GM12878 (cell line): ENCODE data around the gene C1QC. TPM values are rescaled to one million over a fixed set of nuclear protein-coding genes. Genes with fewer than 3 reads are reported as not detected.

Experiments
- ATAC-seq: fragments of 200-7000 bp; cut with Tn5 transposase; 3 replicates; pipeline ENCODE4 v1.9.1; 2020; ENCODE audit warnings: mild to moderate bottlenecking, moderate library complexity
- BruUV-seq: library from RNA; stranded (reverse); fragments of 400-500 nt; replicated peaks from 2 replicates; lab custom pipeline; 2021; lab: Mats Ljungman, UMichigan
- CTCF ChIA-PET: fragments of 300-600 bp; sonication (Branson Sonifier 250); formaldehyde crosslinking; extraction: SDS; loops from one replicate; lab custom pipeline; 2021; ENCODE audit warnings: inconsistent platforms; lab: Yijun Ruan, JAX
- POLR2A ChIA-PET: fragments of 350-600 bp; formaldehyde crosslinking; extraction: SDS; loops from one replicate; lab custom pipeline; 2021; ENCODE audit warnings: inconsistent platforms; lab: Charles Lee
- RAD21 ChIA-PET: fragments of 300-600 bp; sonication (Branson Sonifier 250); formaldehyde crosslinking; loops from one replicate; lab custom pipeline; 2023; ENCODE audit warnings: antibody characterized with exemption; ENCODE audit not compliant: unreplicated experiment; lab: Charles Lee
- SMC1A ChIA-PET: fragments of 300-600 bp; sonication (Branson Sonifier 250); formaldehyde crosslinking; loops from one replicate; lab custom pipeline; 2023; ENCODE audit not compliant: unreplicated experiment, uncharacterized antibody; lab: Charles Lee
- DNase-seq: peaks from one replicate; pipeline ENCODE4 v3.0.0-alpha.2; 2011; ENCODE audit warnings: low read depth, low spot score
- FAIRE-seq: peaks from 3 replicates; lab custom pipeline; 2011; peaks lifted over from hg19 to GRCh38; lab: Jason Lieb, UNC
- H2AFZ ChIP-seq: 2 replicates; pipeline ENCODE4 v1.6.0; 2011; ENCODE audit warnings: low read depth, low read length, control low read depth; ENCODE audit not compliant: control insufficient read depth
- H3K27ac ChIP-seq: 2 replicates; pipeline ENCODE4 v1.5.1; 2011; ENCODE audit warnings: control low read depth; ENCODE audit not compliant: control insufficient read depth, insufficient read depth
- H3K27me3 ChIP-seq, 2 experiments: replicated peaks in 1 of 2; 2 replicates each; pipeline versions ENCODE4 v1.6.0 to v1.6.1; 2011; ENCODE audit warnings: low read length in 1 of 2; ENCODE audit not compliant: control insufficient read depth in 2 of 2, insufficient read depth in 2 of 2
- H3K36me3 ChIP-seq, 2 experiments: 2 replicates each; pipeline ENCODE4 v1.5.1; 2011; ENCODE audit warnings: low read length in 1 of 2; ENCODE audit not compliant: control insufficient read depth in 2 of 2, insufficient read depth in 2 of 2
- H3K4me1 ChIP-seq: 2 replicates; pipeline ENCODE4 v1.6.1; 2011; ENCODE audit warnings: mild to moderate bottlenecking, low read length, moderate library complexity, mixed read lengths; ENCODE audit not compliant: control insufficient read depth, insufficient read depth
- H3K4me2 ChIP-seq: 2 replicates; pipeline ENCODE4 v1.6.0; 2011; ENCODE audit warnings: control low read depth; ENCODE audit not compliant: control insufficient read depth, insufficient read depth
- H3K4me3 ChIP-seq: fragments of 200-600 bp; sonication (generic); 2 replicates; pipeline ENCODE4 v1.5.1; 2016
- H3K79me2 ChIP-seq: 2 replicates; pipeline ENCODE4 v1.6.0; 2011; ENCODE audit warnings: low read length; ENCODE audit not compliant: control insufficient read depth, insufficient read depth
- H3K9ac ChIP-seq: 2 replicates; pipeline ENCODE4 v1.8.0; 2011; ENCODE audit warnings: low read length, control low read depth, mixed read lengths; ENCODE audit not compliant: control insufficient read depth, insufficient read depth
- H3K9me3 ChIP-seq: replicated peaks from 3 replicates; pipeline ENCODE4 v1.5.1; 2011; ENCODE audit warnings: mild to moderate bottlenecking, low read length; ENCODE audit not compliant: control insufficient read depth, insufficient read depth
- H4K20me1 ChIP-seq: 2 replicates; pipeline ENCODE4 v1.6.0; 2011; ENCODE audit not compliant: control insufficient read depth, insufficient read depth
- BCL11A ChIP-seq: IDR thresholded peaks from 2 replicates; pipeline ENCODE4 v1.6.1; 2011; ENCODE audit warnings: low read depth, low read length
- BMI1 ChIP-seq: fragments of 450-650 bp; IDR thresholded peaks from 2 replicates; pipeline ENCODE4 v1.6.1; 2016; ENCODE audit warnings: mild to moderate bottlenecking, moderate library complexity, borderline replicate concordance
- BRCA1 ChIP-seq: IDR thresholded peaks from 2 replicates; pipeline ENCODE4 v1.6.1; 2011; ENCODE audit warnings: low read depth, low read length, improper control_type of control experiment
- DPF2 ChIP-seq: fragments of 450-650 bp; IDR thresholded peaks from 2 replicates; pipeline ENCODE4 v1.6.1; 2017; ENCODE audit warnings: mild to moderate bottlenecking
- EGR1 ChIP-seq, 2 experiments: IDR thresholded peaks; 1 replicate in 1 of 2; 2 replicates in 1 of 2; pipeline ENCODE4 v1.6.1; 2011 to 2012; ENCODE audit warnings: low read depth in 2 of 2, low read length in 2 of 2, borderline replicate concordance in 1 of 2, mild to moderate bottlenecking in 1 of 2, moderate library complexity in 1 of 2
- EP300 ChIP-seq, 2 experiments: fragments of 150-350 bp in 1 of 2; IDR thresholded peaks; 2 replicates each; pipeline ENCODE4 v1.6.1; 2011 to 2012; ENCODE audit warnings: low read depth in 2 of 2, low read length in 2 of 2, borderline replicate concordance in 1 of 2, improper control_type of control experiment in 1 of 2, inconsistent platforms in 1 of 2; ENCODE audit not compliant: control insufficient read depth in 1 of 2
- IKZF1 ChIP-seq: fragments of 450-650 bp; conservative IDR thresholded peaks from 2 replicates; pipeline ENCODE4 v1.6.1; 2017; ENCODE audit warnings: antibody characterized with exemption, mild to moderate bottlenecking
- IRF4 ChIP-seq: IDR thresholded peaks from 2 replicates; pipeline ENCODE4 v1.6.1; 2011; ENCODE audit warnings: low read depth, low read length
- JUNB ChIP-seq: IDR thresholded peaks from 2 replicates; pipeline ENCODE4 v1.6.1; 2016; ENCODE audit warnings: antibody characterized with exemption, mild to moderate bottlenecking
- KDM1A ChIP-seq: fragments of 200-600 bp; sonication (generic); IDR thresholded peaks from 2 replicates; pipeline ENCODE4 v1.6.1; 2016; ENCODE audit warnings: borderline replicate concordance
- NBN ChIP-seq: fragments of 450-650 bp; IDR thresholded peaks from 2 replicates; pipeline ENCODE4 v1.6.1; 2016
- NRF1 ChIP-seq: conservative IDR thresholded peaks from 2 replicates; pipeline ENCODE4 v1.6.1; 2011; ENCODE audit warnings: mild to moderate bottlenecking, low read depth, low read length, improper control_type of control experiment
- PML ChIP-seq: IDR thresholded peaks from 2 replicates; pipeline ENCODE4 v1.6.1; 2012; ENCODE audit warnings: low read length, inconsistent platforms
- RFX5 ChIP-seq: IDR thresholded peaks from 2 replicates; pipeline ENCODE4 v1.6.1; 2011; ENCODE audit warnings: low read depth, low read length, improper control_type of control experiment
- RUNX3 ChIP-seq: IDR thresholded peaks from 2 replicates; pipeline ENCODE4 v1.6.1; 2012; ENCODE audit warnings: low read length, inconsistent platforms
- WRNIP1 ChIP-seq: IDR thresholded peaks from 2 replicates; pipeline ENCODE4 v1.6.1; 2011; ENCODE audit warnings: low read depth, low read length, improper control_type of control experiment, borderline replicate concordance
- WGBS: methylation state at CpG from one replicate; pipeline ENCODE4 v1.1.6; 2016; ENCODE audit warnings: low lambda C conversion rate; ENCODE audit not compliant: insufficient replicate concordance, insufficient coverage; ENCODE audit errors: missing lambda C conversion rate; 5-methylcytosine and 5-hydroxymethylcytosine counted together
- in situ Hi-C: fragments of 300-500 bp; cut with MboI; formaldehyde crosslinking; loops from 9 replicates; pipeline ENCODE4 v1.14.3; 2018; ENCODE audit warnings: mixed read lengths
- intact Hi-C: fragments of 100-400 bp; cut with micrococcal nuclease; formaldehyde crosslinking; loops from one replicate; pipeline ENCODE4 v1.14.2; 2022; ENCODE audit not compliant: unreplicated experiment
- polyA plus RNA-seq, 11 experiments: library from polyadenylated mRNA; depleted of rRNA in 4 of 11; unstranded in 6 of 11; stranded (reverse) in 5 of 11; fragments of >200 nt; fragmentation: Nextera tagmentation in 4 of 11; fragmentation: Illumina TruSeq in 1 of 11; extraction: Ambion mirVana in 4 of 11; extraction: Trizol in 1 of 11; gene quantifications; 1 replicate in 1 of 11; 2 replicates in 10 of 11; pipeline versions ENCODE4 v1.2.1 to v1.2.3, GENCODE V29; 2011 to 2016; ENCODE audit warnings: inconsistent platforms in 2 of 11, missing spikeins in 2 of 11, low read depth in 1 of 11
- total RNA-seq, 4 experiments: library from RNA; depleted of rRNA in 3 of 4; stranded (reverse); fragments of >200 nt in 3 of 4; fragmentation: Illumina TruSeq in 1 of 4; extraction: Trizol in 1 of 4; gene quantifications; 2 replicates each; pipeline versions ENCODE4 v1.2.1 to v1.2.3, GENCODE V29; 2013 to 2021
- TF ChIP-seq, protein P1 (sequence below): fragments of 450-650 bp; formaldehyde crosslinking; IDR thresholded peaks from 2 replicates; pipeline ENCODE4 v1.4.0; 2020; ENCODE audit warnings: mild to moderate bottlenecking, moderate library complexity
- TF ChIP-seq, protein P2 (sequence below): fragments of 450-650 bp; formaldehyde crosslinking; IDR thresholded peaks from 2 replicates; pipeline ENCODE4 v1.5.0; 2022; ENCODE audit warnings: mild to moderate bottlenecking, missing genetic modification characterization

C1QC gene
- total and polyA plus RNA-seq, 10 of the 15 experiments (the other 5 are each of a cell fraction or from before 2014, with no cell fraction given): 0.74 TPM; not detected in 9

DNA sequence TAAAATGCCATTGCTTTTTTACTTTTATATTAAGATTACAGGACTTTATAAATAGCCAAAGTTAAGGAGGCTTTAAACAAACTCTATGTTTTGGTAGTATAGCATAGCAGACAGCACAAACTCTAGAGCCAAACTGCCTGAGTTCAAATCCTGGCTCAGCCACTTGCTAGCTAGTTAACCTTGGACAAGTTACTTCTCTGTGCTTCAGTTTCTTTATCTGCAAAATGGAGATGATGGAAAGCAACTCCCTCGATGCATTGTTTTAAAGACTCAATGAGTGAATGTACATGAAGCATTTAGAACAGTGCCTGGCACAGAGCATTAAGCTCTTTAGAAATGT is 30.9 kb downstream of the C1QC start:
- 0% methylated on average over 1 of the region's 1 CpG for WGBS
- CTCF ChIA-PET: interaction anchor here (0.7 to 2.1 kb wide), 11 partner anchors 11 to 259 kb away, joined by 3 to 8 read pairs (median 5); no protein-coding TSS in a partner anchor
- Histone ChIP-seq H4K20me1 (no peaks in the 10 kb centered on the region), H3K27me3 (peaks cover 2% of the 10 kb centered on the region in 2 experiments; a peak in 2 of 4 replicates), H3K36me3 (no peaks in the 10 kb centered on the region), H3K27ac (no peak overlapping the region), H3K79me2 (no peaks in the 10 kb centered on the region), H3K4me3 (no peak overlapping the region), H3K9ac (no peak overlapping the region), H3K4me1 (no peaks in the 10 kb centered on the region), H3K9me3 (no peaks in the 10 kb centered on the region), H2AFZ (no peak overlapping the region), H3K4me2 (no peak overlapping the region)
- FAIRE-seq (no peak), ATAC-seq (no peak), DNase-seq (no peak)
- SMC1A ChIA-PET: interaction anchor here (0.7 to 1.1 kb wide), 5 partner anchors 11 to 257 kb away, joined by 3 to 5 read pairs (median 4); no protein-coding TSS in a partner anchor
- BruUV-seq: no TSS peak
- RAD21 ChIA-PET: interaction anchor here (1.2 kb wide), 1 partner anchor 256 kb away, joined by 4 read pairs; no protein-coding TSS in a partner anchor
- intact Hi-C loops (loop anchor here (1.0 kb wide), 2 partner anchors 256 to 290 kb away; no protein-coding TSS in a partner anchor), in situ Hi-C loops (no loop called here)
- POLR2A ChIA-PET: no interaction called here
- TF ChIP-seq EP300 (IDR thresholded peaks at IDR 0.05; ENCODE audit: borderline replicate concordance in 1 of 2, control insufficient read depth in 1 of 2, low read depth in 2 of 2, low read length in 2 of 2): no peak
- TF ChIP-seq NBN: no peak
- no peak for TF ChIP-seq EGR1 (IDR thresholded peaks at IDR 0.05; ENCODE audit: borderline replicate concordance in 1 of 2, low read depth in 2 of 2, low read length in 2 of 2)
- no peak for TF ChIP-seq RUNX3
- no peak for TF ChIP-seq JUNB
- no peak for TF ChIP-seq BRCA1
- no peak for TF ChIP-seq KDM1A
- TF ChIP-seq BCL11A: no peak
- TF ChIP-seq PML: no peak
- no peak for TF ChIP-seq DPF2
- no peak for TF ChIP-seq IKZF1
- TF ChIP-seq, protein P1, sequence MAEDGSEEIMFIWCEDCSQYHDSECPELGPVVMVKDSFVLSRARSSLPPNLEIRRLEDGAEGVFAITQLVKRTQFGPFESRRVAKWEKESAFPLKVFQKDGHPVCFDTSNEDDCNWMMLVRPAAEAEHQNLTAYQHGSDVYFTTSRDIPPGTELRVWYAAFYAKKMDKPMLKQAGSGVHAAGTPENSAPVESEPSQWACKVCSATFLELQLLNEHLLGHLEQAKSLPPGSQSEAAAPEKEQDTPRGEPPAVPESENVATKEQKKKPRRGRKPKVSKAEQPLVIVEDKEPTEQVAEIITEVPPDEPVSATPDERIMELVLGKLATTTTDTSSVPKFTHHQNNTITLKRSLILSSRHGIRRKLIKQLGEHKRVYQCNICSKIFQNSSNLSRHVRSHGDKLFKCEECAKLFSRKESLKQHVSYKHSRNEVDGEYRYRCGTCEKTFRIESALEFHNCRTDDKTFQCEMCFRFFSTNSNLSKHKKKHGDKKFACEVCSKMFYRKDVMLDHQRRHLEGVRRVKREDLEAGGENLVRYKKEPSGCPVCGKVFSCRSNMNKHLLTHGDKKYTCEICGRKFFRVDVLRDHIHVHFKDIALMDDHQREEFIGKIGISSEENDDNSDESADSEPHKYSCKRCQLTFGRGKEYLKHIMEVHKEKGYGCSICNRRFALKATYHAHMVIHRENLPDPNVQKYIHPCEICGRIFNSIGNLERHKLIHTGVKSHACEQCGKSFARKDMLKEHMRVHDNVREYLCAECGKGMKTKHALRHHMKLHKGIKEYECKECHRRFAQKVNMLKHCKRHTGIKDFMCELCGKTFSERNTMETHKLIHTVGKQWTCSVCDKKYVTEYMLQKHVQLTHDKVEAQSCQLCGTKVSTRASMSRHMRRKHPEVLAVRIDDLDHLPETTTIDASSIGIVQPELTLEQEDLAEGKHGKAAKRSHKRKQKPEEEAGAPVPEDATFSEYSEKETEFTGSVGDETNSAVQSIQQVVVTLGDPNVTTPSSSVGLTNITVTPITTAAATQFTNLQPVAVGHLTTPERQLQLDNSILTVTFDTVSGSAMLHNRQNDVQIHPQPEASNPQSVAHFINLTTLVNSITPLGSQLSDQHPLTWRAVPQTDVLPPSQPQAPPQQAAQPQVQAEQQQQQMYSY (CRISPR knock-in tag): no peak
- no peak for TF ChIP-seq RFX5
- no peak for TF ChIP-seq BMI1
- no peak for TF ChIP-seq NRF1
- TF ChIP-seq IRF4: no peak
- TF ChIP-seq, protein P2, sequence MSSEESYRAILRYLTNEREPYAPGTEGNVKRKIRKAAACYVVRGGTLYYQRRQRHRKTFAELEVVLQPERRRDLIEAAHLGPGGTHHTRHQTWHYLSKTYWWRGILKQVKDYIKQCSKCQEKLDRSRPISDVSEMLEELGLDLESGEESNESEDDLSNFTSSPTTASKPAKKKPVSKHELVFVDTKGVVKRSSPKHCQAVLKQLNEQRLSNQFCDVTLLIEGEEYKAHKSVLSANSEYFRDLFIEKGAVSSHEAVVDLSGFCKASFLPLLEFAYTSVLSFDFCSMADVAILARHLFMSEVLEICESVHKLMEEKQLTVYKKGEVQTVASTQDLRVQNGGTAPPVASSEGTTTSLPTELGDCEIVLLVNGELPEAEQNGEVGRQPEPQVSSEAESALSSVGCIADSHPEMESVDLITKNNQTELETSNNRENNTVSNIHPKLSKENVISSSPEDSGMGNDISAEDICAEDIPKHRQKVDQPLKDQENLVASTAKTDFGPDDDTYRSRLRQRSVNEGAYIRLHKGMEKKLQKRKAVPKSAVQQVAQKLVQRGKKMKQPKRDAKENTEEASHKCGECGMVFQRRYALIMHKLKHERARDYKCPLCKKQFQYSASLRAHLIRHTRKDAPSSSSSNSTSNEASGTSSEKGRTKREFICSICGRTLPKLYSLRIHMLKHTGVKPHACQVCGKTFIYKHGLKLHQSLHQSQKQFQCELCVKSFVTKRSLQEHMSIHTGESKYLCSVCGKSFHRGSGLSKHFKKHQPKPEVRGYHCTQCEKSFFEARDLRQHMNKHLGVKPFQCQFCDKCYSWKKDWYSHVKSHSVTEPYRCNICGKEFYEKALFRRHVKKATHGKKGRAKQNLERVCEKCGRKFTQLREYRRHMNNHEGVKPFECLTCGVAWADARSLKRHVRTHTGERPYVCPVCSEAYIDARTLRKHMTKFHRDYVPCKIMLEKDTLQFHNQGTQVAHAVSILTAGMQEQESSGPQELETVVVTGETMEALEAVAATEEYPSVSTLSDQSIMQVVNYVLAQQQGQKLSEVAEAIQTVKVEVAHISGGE (CRISPR knock-in tag): no peak
- no peak for TF ChIP-seq WRNIP1
